HG02623 (cell line): Measurements from ENCODE around the gene FTO.

Experiments used
- ATAC-seq: cut with Tn5 transposase; IDR thresholded peaks from one replicate; pipeline ENCODE4 v1.9.1; 2021; ENCODE audit warnings: moderate library complexity; ENCODE audit not compliant: unreplicated experiment

Gene FTO

DNA sequence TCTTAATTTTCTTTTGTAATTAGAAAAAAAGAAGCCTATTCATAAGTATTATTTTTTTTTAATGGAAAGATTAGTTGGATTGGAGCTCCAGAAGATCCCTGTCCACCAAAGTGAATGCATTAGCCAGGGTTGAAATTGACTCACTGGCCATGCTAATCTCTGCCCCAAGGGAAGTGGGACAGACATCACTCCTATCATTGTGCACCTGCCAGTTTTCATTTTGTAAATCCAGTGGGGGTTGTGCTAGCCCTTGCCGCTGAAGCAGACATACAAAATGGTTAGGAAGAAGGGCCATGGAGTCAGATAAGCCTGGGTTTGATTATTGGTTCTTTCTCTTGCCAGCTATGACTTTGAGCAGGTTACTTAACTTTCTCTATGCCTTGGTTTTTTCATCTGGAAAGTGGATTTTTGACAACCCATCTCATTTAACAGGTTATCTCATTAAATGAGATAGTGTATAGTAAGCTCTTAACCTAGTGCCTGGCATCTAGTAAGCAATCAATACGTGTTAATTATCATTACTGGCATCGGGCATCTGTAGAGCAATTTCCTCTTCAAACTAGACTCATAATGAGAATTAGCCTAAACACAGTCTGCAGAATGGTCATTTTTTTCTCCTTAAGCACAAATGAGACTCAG is 365.8 kb downstream of the FTO start:
- ATAC-seq: no peak

DNA sequence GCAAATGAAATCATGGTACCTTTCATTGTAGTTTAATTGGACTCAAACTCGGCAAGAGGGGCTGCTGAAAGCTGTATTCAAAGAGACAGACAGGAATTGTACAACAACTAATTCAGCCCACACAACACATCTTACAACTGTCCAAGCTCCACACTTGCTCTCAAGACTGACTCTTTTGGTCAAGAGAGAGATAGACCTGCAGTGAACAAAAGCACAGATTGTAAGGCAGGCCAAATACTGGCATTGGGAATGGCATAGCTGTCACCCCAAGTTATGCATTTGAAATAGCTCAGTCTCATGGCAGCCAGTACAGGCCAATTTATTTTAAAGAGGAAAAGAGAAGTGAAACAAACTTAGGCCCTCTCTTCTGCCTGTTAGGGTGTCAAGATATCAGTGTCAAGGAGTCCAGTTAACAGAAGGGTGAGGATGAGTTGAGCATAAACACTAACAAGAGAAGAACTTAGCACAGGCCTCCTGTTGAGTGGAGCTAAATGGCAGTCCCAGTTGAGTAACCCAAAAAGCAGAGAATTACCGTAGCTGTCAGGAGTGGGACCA is 366.9 kb downstream of the FTO start:
- peak; percentile 71 for ATAC-seq

DNA sequence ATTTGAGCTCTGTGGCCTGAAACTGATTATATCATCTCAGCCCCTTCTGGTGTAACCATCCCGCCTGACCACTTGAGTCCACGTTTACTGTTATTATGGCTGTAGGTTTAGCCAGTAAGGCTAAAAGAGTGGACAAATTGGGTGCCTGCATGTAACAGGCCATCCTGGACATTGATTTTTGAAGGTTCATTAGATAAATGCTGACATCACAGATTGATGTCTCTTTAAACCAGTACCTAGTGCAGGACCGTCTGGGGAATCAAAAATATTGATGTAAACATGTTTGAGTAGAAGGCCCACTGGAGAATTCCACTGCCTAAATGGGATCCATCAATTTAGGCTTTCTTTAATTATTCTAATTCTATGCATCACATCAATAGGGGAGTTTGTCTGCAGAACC is 367.6 kb downstream of the FTO start:
- no peak for ATAC-seq

DNA sequence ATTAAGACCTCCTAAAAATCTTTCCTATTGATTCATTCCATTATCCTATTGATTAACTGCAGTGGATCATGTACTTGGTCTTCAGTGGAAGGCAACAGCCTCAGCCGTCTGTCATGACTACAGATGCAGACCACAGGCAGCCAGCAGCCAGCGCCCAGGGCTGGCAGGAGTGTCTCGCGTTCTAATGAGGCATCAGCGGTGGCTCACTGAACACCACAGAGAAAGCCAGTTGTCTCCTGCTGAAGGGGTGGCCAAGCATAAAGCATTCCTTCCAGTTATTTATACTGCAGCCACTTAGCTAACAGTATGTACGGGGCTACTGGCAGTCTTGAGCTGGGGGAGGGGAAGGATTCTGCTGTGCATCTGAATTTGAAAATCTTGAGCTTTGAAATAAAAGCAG is 368.3 kb downstream of the FTO start:
- no peak for ATAC-seq

DNA sequence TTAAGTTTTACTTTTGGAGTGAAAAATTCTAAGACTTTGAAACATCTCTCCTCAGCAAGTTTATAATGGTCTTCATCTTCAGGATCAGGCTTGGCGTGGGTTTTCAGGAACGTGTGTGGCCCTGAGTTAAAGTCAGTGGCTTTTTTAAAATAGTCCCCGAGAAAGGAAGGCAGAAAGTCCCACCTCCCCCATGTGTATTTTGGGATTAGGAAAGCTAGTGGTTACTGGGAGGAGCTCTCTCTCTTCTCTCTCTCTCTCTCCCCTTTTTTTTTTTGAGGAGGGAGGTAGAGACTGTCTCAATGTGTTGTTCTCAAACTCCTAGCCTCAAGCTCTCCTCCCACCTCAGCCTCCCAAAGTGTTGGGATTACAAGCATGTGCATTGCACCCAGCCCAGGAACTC is 369.4 kb downstream of the FTO start:
- ATAC-seq: no peak

DNA sequence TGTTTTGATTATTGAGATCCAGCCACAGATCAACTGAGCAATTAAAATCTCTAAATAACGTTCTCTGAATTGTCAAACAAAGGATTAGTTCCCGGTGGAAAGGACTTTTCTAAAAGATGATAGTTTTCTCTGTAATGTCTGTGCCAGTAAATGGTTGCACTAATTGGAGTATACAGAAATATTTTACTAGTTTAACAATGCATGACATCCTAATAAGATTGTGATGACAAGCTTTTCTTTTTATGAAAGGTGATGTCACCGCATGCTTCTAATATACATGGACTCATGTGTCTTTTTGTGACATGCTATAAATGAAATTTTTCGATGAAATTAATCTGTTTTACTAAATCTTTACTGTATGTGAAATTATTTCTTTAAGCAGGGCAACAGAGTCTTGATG is 371.5 kb downstream of the FTO start:
- ATAC-seq: no peak

DNA sequence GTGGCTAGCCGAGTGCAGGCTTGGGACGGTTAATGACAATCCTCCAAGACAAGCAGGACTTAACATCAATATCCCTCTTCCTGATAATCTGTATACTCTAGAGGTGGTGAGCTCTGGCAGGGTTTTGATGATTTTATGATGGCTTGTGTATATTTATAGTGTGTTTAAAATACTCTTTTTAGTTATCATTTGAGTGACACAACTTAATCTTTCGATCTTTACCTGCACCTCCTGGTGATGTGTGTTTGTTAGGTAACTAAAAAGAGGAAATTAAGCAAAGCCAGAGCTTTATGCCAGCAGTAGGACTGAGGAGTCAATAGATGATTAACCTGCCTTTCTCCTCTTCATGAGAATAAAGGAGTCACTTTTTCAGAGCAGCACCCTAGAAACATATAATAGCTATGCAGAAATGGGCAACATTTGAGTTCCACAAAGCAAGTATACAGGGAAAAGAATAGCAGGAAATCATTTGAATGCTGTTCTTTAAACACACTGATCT is 372.1 kb downstream of the FTO start:
- ATAC-seq: no peak

DNA sequence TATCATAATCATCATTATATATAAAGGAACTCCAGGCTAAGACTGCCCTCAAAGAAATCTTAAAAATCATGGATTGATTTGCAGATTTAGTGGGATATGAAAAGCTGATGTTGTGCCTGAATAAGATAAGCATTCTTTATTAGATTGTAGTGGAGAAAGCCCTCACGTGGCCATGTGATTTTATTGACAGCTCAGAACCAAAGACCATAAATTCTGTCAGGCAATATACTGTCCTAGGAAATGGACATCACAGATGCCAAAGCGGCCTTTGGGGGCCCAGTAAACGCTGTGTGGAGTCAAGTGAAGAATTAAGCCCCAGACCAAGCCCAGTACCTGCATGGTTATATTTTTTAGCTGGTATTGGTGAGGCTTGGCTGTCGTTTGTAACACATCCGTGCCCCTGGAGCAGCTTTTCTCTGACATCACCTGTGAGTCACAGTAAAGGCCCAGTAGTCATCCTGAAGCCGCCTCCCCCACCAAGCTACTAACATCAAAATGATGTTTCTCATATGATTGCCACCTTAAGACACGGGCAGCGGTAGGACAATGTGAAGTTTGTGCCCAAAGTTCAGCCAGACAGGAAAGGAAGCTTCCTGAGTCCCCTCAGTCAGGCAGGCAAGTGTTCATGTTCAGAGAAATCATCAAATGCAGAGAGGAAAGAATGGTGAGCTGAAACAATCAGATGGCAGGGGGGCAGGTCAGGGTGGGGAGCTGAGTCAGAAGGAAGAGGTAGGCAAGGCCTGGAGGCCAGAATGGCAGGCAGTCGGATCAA is 373.3 kb downstream of the FTO start:
- no peak for ATAC-seq

DNA sequence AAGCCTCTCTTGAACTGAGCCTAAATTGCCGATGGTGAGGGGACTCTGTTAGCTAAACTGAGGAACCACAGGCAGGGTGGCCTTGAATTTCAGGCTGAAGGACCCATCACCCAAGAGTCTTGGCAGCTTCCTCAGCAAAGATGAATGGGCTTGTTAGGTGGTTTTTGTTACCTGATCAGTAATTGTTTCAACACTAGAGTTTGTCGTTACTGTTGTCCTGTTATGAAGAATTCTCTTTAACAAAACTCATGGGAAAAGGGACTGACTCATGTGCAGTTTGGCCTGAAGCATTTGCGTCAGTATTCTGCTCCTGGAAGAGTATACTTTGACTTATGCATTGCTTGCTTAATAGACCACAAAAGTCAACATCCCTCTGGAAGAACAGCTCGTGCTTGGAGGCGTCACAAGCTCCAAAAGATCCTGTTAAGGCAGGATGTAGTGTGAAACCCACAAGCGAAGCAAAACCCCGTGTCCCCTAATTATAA is 376.6 kb downstream of the FTO start:
- no peak for ATAC-seq

DNA sequence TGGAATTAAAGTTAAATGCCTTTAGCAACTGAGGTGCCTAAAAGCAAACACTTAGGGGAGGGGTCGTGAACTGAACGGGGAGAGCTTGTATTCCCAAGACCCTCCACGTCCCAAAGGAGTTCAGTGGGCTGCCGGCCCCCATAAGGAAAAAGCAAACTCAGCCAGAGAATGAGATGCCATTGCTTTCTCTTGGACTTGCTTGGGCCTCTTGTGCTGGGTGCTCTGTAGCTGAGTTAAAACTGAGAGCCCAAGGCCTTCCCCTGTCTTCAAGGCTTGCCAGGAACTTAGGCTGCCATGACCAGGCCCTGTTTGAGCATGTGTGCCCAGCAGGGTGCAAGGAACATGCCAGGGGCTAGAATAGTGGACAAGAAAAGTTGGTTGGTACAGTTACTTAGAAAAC is 382.8 kb downstream of the FTO start:
- ATAC-seq: no peak

DNA sequence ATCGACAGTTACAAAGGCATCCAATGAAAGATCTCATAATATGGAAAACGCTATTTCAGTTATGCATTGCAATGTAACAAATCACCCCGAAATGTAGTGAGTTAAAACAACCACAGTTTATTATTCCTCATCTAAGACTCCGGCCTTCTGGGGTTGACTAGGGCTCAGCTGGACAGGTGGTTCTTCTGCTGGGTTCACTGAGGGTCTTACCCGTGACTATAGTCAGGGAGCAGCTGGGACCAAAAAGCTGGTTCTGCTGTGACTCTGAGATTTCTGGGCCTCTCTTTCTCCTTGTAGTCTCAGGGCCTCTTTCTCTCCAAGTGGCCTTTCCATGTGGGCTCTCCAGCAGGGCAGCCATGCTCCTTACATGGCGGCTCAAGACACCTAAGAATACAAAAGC is 386.6 kb downstream of the FTO start:
- ATAC-seq: no peak

DNA sequence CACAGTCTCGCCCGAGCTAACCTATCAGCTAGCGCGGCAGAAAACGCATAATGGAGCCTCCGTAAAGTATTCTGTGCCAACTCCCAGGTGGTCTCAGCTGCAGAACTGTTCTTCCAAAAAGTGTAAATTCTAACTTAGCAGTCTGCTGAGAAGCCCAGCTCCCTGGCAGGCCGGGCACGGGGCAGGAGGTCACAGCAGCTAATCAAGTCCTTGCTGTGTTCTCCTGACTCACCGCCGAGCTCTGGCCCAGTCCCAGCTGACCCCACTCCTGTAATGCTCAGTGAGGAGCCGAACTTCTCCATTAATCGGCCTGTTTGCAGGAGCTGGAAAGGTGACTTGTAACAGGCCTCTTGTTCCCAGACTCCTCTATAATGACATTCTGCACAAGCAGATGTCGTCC is 389.3 kb downstream of the FTO start:
- ATAC-seq: no peak

DNA sequence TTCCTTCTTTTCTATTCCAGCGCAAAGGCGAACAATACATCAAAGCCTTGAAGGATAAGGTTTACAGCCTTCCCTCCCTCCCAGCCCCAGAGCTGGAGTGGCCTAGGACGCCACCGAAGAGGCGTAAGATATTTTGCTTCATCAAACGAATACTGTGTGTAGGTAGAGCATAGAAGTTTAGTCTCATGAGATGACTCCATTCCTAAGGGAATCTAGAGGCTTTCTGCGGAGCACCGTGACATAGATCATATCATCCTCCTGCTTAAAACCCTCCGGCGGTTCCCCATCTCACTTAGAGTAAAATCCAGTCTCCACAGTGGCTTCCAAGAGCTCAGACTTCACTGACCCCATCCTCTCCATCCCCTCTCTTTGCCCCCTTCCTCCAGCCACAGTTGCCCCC is 390.7 kb downstream of the FTO start:
- ATAC-seq: no peak

DNA sequence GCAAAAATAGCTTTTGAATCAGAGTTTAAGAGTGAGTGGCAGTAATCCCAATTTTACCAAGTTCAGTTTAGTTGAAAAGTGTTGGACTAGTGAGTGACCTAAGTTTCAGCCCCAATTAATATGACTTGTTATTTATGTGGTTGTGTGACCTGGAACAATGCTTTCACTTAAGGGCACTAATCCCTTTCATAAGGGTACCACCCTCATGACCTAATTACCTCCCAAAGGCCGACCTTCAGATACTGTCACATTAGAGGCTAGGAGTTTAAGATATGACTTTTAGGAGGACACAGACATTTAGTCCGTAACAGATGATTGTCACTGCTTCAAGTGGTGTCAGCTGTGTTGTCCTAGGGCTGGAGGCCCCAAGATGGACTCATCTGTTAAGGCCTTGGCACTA is 392.7 kb downstream of the FTO start:
- ATAC-seq: no peak

DNA sequence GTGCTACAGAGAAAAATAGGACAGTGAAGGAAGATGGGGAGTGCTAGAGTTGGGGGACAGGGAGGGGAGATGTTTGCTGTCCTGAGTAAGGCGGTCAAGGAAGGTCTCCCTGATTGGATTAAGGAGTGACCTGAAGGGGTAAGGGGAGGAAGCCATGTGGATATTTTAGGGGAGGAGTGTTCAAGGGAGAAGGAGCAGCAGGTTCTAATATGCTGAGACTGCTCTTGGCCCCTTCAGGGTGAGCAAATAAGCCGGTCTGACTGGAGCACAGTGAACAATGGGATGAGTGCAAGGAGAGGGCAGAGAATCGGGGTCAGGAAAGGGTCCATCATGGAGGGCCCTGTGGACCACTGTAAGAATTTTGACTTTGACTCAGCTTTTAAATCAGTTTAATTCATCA is 393.8 kb downstream of the FTO start:
- ATAC-seq: no peak

DNA sequence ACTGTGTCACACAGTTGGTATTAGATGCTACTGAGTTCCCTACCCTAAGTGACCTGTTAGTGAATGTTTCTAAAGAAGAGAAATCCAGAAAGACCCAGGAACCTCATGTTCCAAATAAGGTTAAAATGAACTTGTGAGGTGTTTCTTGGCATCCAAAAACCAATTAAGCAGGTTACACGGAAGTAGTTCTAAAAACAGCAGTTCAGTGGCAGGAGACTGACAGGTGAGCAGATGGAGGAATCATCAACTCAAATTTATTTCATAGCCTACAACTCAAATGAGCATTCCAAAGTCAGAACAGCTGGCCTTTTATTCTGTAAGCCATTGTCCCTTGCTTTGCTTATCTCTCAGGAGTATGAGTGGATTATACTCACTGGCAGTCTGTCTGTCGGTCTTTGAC is 394.3 kb downstream of the FTO start:
- ATAC-seq: no peak

DNA sequence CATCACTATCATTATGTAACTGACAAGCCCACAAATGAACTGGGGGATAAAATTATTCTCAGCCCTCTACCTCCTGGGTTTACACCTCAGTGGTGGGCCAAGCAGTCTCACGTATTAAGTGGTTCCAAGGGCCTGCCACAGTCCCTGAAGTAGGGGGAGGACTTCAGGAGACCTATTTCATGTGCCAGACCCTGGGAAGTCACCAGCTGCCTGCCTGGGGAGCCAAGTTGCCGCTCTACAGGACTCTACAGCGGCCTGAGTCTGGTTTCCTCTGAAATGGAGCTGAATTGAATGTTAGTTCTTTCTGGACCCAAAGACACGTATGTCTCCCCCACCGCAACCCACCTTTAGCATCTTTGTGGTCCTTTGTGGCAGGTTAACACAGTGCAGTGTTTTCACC is 395.7 kb downstream of the FTO start:
- ATAC-seq: no peak

DNA sequence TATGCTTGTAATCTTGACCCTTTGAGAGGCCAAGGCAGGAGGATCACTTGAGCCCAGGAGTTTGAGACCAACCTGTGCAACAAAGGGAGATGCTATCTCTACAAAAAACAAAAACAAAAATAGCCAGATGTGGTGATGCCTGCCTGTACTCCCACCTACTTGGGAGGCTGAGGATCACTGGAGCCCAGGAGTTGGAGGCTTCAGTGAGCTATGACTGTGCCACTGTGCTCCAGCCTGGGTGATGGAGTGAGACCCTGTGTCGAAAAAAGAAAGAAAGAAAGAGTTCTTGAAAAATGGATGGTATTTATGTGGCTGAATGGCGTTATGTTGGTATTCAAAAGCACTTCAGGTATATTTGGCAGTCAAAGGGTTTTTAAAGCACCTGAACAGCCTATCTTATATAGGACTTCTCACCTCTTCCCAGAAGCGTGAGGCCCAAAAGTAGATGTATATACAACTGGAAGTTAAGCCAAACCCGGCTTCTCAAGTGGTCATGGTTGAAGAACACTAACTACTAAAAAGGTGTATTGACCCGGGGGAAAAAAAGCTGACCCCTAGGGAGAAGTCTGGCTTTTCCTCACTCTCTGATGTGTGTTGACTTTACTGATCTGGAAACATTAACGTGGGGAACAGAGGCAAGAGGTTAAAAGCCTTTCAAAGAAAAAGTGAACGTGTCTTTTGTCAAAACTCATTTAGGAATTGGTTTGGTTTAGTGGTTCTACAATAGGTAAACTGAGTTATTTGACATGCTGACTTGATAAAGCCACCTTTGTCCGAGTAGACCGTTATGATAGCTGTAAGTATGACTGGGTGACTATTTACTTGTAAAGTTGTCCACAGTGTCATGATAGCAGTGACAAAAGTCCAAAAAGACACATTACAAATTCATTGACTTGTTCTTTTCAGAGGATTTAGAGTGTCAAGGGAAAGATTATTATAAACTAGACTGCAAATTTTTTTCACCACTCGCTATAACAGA is 399.2 kb downstream of the FTO start:
- ATAC-seq: no peak

DNA sequence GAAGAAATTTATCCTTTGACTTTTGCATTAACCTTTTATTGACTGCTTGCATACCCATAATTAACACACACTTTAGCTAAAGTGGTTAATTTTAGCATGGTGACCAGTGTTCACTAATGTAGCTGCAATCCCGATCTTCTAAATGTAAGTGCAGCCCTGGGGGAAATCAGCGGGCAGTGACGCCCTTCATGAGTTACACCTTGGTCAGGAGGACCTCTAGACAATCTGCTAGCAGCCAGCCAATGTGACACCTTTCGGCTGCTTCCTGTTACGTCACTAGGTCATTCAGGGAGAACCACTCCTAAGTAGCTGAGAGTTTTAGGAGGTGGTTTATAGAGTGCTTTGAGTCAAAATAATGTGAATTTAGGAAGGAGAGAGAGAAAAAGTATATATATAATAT is 402.1 kb downstream of the FTO start:
- ATAC-seq: no peak

DNA sequence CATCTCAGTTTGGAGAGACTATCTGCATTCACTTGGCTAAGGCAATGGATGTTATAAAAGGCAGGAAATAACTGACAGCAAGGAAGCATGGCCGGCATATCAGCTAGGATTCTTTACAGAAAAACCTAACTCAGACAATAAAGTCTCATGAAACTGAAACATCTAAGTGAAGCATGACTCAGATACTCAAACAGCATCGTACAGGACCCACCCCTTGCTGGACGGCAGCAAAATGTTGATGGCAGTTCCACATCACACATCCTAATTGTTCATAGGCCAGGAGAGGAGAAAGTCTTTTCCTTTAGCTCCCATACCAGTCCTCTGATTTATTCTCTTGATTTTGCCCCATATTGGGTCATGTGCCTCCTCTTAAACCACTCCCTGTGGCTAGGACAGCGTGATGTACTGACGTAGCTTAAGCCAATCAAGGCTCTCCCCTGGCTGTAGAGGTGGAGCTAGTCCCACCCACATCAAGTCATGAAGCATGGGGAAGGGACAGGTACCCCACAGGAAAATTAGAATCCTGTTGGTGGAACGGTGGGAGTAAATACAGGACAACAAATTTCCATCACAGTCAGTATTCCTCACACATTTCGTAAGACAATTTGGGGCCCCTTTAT is 403.7 kb downstream of the FTO start:
- ATAC-seq: no peak
